RWPE1 (cell line): ENCODE data around the gene RALGPS2.

Experiments used
- CTCF ChIA-PET: fragments of 350-600 bp; sonication (Branson Sonifier 250); formaldehyde crosslinking; extraction: SDS; loops from one replicate; lab custom pipeline; 2021; lab: Yijun Ruan, JAX
- POLR2A ChIA-PET: fragments of 400-600 bp; formaldehyde crosslinking; extraction: SDS; loops from one replicate; lab custom pipeline; 2020; ENCODE audit warnings: antibody characterized with exemption; ENCODE audit not compliant: low non-redundant PET; lab: Yijun Ruan, JAX
- DNase-seq: peaks from one replicate; pipeline ENCODE4 v3.0.0; 2012; ENCODE audit warnings: low spot score
- H3K27ac ChIP-seq: fragments of 450-650 bp; 2 replicates; pipeline ENCODE4 v1.5.1; 2017
- TF ChIP-seq, protein P1 (sequence below): fragments of 450-650 bp; conservative IDR thresholded peaks from 2 replicates; pipeline ENCODE4 v1.5.1; 2017; ENCODE audit warnings: low read depth, mild to moderate bottlenecking

RALGPS2 gene

DNA sequence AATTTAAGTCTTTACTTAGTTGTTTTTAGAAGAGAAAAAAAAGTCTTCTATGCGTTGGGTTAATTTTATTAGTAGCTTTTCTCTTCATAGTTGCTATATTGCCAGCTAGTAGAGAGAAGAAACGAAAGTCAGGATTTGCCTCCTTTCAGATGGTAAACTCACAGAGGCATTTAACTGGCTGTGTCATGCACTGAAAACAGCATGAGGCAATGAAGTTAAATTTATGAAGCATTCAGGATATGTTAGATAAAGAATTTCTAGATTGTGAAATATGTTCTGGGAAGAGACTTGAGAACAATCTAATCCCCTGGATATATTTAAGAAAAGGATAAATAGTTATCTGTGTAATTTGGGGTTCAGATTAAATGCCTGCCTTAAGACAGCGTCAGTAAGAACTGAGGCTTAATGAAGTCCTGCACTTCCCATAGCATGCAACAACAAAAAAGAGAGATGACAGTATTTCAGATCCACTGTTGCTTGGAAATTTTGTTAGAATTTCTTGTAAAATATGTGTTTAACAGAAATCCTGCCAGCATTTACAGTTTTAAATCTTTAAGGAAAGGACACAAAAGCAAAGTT is 144.2 kb downstream of the RALGPS2 start:
- TF ChIP-seq, protein P1, sequence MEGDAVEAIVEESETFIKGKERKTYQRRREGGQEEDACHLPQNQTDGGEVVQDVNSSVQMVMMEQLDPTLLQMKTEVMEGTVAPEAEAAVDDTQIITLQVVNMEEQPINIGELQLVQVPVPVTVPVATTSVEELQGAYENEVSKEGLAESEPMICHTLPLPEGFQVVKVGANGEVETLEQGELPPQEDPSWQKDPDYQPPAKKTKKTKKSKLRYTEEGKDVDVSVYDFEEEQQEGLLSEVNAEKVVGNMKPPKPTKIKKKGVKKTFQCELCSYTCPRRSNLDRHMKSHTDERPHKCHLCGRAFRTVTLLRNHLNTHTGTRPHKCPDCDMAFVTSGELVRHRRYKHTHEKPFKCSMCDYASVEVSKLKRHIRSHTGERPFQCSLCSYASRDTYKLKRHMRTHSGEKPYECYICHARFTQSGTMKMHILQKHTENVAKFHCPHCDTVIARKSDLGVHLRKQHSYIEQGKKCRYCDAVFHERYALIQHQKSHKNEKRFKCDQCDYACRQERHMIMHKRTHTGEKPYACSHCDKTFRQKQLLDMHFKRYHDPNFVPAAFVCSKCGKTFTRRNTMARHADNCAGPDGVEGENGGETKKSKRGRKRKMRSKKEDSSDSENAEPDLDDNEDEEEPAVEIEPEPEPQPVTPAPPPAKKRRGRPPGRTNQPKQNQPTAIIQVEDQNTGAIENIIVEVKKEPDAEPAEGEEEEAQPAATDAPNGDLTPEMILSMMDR, result no peak
- no peak for DNase-seq
- CTCF ChIA-PET, result interaction anchor here (1.1 kb wide), 1 partner anchor 337 kb away, joined by 4 read pairs; no protein-coding TSS in a partner anchor
- H3K27ac ChIP-seq, result no peak overlapping the region
- POLR2A ChIA-PET, result no interaction called here

DNA sequence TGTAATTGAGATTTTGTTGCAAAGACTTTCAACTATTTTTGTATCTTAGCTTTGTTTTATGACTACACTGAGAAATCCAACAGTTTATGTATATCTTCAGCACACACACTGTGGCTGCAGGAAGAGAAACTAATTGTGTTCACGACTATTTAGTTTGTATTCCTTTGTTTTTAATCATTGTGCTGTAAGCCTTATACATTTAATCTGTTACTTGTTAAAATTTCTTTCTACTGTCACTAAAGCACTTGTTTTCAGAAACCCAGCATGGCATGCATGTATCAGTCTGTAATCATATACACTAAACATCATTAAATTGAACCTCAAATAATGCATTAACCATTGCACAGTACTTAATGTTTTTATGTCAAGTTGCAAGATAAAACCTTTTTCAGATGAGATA is 145.2 kb downstream of the RALGPS2 start:
- no peak overlapping the region for H3K27ac ChIP-seq
- no peak for DNase-seq
- POLR2A ChIA-PET, result no interaction called here
- TF ChIP-seq, protein P1, result no peak
- CTCF ChIA-PET, result no interaction called here

DNA sequence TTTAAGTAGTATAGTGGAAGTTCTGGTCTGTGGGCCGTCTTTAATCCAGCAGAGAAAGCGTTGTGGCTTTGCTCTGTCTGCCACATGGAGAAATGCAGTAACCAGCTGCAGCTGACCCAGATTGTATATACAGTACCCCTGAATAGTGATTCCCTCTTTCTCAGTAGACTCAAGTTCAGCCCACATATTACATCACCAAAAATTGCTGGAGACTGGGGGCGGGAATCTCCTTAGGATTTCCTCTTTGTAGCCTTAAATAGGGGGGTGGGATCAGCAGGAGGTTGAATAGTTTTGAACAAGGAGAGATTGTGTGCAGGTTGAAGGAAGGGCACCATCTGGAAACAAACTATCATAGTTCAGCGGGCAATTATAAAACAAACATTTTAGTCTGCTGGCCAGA is 145.9 kb downstream of the RALGPS2 start, which contains the start of gene ANGPTL1:
Gene ANGPTL1 (minus strand): TSS at position 134 of the 400 bp plus-strand sequence. CDS start 5,301 bp downstream, outside the sequence.
- ChIA-PET CTCF (interaction anchor here (0.6 to 0.7 kb wide), 2 partner anchors 110 to 222 kb away, joined by 3 read pairs; no protein-coding TSS in a partner anchor), POLR2A (no interaction called here)
- no peak for DNase-seq
- no peak within 1 kb of the TSS for H3K27ac ChIP-seq
- TF ChIP-seq, protein P1, result no peak

DNA sequence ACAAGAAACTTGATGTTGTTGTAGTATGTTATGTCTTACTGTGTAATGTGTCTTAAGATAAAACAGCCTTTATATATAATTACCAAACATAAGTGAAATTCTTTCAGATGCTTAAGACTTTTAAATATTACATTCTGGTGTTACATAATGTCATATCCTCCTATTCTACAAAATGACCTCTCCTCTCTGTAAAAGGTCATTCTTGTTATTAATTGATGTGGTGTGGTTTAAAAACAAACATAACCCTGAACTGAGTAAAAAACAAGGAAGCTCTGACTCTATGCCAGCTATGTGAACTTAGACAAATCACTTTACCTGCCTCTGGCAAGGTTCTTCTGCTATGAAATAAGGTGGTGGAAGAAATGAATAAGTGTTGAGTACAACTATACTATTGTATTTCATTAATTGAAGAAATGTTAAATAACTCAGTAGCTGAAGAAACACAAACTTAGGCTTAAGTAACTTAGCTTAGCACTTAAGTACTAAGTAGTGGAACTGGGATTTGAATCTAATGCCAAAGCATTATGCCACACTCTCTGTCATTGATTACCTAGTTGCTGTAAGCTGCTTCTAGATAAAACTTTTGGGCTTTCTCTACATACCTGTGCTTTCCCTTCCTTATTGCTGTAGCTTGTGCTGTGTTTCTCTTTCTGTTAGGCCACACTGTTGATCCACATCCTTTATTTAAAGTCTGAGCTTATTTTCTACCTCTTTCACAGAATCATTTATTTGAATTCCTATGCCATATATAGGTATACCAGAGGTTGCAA is 146.7 kb downstream of the RALGPS2 start:
- POLR2A ChIA-PET, result no interaction called here
- H3K27ac ChIP-seq, result no peak overlapping the region
- CTCF ChIA-PET, result interaction anchor here (0.7 kb wide), 1 partner anchor 109 kb away, joined by 3 read pairs; no protein-coding TSS in a partner anchor
- DNase-seq, result no peak
- TF ChIP-seq, protein P1, result no peak

DNA sequence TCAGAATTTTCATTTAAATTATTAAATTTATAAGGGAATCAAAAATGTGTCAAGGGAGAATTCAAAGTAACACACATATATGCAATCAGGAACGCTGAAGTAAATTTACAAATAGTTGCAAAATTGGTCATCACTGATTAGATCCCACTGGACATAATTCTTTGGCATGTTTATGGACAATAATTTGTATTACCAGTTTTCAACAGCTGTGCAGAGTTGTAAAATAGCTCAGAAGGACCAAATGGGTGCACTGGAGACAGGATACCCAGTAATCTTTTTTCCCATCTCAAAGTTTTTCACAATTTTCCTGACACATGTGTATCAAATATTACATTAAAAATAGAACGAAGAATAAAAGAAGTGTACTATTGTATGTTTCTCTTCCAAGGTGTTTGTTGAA is 149.9 kb downstream of the RALGPS2 start:
- no peak overlapping the region for H3K27ac ChIP-seq
- POLR2A ChIA-PET, result no interaction called here
- TF ChIP-seq, protein P1, result no peak
- DNase-seq, result no peak
- CTCF ChIA-PET, result interaction anchor here (0.6 kb wide), 1 partner anchor 754 kb away, joined by 4 read pairs; no protein-coding TSS in a partner anchor

DNA sequence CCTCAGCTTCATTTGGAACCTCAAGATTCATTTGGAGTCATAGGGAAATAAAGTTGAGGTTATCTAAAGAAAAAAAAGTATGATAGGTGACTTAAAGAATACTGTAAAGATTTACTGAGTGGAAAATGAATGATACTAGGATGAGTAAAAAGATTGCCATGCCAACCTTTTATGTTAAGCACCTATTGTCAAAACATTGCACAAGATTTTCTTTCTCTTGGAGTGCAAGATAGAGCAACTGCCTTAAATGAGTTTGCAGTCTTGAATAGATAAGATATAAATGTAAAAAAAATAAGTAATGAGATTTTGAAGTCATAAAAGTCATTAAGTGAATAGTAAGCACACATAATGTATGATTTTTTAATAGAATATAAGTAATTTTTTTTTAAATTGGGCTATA is 150.9 kb downstream of the RALGPS2 start:
- TF ChIP-seq, protein P1, result no peak
- POLR2A ChIA-PET, result no interaction called here
- CTCF ChIA-PET, result no interaction called here
- H3K27ac ChIP-seq, result no peak overlapping the region
- DNase-seq, result no peak
